HG03103 (cell line): ENCODE data around the gene MALRD1.

Source experiments
- ATAC-seq: cut with Tn5 transposase; IDR thresholded peaks from one replicate; pipeline ENCODE4 v1.9.1; 2021; ENCODE audit warnings: low read depth; ENCODE audit not compliant: unreplicated experiment

MALRD1 gene

DNA sequence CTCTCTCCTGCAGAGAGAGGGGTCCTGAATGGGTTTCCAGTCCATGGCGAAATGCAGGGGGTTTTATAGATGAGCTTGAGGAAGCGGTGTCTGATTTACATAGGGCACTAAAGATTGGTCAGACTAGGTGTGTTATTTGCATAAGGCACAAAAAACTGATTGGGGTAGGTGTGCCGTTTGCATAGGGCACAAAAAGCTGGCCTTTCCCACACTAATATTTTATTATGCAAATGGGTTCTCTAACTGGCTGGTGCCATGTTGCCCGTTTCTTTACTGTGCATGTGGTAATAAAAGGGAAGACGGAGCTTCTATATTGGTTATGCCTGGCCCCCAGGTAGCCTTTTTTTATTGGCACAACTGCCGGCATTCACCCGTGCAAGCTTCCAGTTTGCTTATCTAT lies 50.2 kb downstream of the MALRD1 start:
- no peak for ATAC-seq

DNA sequence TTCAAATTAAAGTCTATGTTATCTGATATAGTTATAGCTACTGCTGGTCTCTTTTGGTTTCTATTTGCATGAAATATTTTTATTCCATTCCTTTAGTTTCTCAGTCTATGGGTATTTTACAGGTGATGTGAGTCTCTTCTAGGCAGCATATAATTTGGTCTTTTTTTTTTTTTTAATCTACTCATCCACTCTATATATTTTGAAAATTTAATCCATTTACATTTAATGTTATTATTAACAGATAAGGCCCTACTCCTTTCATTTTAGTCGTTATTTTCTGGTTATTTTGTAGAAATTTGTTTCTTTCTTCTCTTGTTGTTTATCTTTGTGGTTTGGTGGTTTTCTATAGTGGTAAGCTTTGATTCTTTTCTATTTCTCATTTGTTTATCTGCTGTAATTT lies 58.8 kb downstream of the MALRD1 start:
- no peak for ATAC-seq

DNA sequence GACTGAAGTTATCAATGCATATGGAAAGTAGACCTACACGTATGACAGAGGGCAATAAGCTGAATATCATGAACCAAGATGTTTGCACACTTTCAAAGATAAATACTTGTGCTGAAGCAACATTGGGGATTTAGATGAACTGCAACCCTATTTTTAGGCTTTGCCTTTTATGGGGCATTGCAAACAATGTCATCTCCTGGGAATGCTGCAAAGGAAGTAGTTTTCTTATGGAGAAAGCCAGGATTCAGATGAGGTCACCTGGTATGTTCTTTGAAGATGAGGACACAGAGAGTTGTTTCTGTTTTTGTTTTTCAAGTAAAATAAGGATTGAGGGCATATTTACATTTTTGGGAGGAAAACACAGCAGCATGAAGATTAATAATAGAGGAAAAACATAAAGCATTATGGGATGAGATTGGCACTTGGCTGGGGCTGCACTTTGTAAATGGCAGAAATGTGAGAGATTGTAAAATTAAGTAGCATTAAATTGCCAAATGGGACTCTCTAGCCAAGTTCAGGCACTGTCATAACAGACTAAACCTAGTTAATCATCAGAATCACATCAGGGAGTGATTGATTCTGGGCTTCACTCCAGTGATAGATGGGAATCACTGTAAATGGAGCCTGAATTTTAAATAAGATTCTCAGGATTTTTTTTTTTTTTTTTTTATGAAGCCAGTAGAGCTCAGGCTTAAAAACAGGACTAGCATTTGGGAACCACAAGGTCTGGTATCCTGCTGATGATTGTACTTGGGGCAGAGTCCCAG lies 63.1 kb downstream of the MALRD1 start:
- ATAC-seq: no peak

DNA sequence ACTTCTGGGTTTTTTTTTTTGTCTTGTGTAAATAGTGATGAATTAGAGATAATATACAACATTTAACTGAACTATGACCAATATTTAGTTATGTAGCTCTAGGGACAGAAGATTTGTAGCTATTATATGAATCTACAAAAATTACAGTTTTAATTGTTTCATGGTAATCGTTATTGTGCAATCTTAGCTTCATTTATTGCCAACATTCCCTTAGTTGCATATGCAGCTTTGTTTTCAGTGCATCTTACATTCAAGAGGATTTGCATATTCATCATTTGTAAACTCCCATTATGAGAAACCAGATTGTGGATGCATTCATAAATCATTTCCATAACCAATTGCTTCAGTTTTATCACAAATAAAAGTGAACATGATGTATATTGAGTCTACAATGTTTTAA lies 68.8 kb downstream of the MALRD1 start:
- ATAC-seq: no peak

DNA sequence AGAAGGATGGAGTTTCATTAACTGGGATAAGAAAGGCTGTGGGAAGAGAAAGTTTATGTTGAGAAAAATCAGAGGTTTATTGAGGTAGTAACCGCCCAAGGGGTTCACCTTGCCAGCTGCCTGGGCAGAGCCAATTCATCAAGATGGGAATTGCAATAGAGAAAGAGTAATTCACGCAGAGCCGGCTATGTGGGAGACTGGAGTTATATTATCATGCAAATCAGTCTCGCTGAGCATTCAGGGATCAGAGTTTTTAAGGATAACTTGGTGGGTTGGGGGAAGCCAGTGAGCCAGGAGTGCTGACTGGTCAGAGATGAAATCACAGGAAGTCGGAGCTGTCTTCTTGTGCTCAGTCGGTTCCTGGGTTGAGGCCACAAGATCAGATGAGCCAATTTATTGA lies 70.6 kb downstream of the MALRD1 start:
- no peak for ATAC-seq

DNA sequence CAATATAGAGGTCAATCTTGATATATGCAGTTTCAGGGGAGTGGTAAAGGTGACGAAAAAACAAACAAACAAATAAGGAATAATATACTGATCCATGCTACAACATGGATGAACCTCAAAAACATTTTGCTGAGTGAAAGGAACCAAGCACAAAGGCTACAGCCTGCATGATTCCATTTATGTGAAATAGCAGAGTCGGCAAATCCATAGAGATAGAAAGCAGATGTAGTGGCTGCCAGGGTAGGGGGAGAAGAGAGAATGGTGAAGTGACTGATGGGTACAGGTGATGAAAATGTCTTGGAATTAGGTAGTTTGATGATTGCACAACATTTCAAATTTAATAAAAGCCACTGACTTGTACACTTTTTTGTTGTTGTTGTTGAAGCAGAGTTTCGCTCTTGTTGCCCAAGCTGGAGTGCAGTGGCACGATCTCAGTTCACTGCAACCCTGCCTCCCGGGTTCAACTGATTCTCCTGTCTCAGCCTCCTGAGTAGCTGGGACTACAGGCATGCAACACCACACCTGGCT lies 71.8 kb downstream of the MALRD1 start:
- ATAC-seq: no peak

DNA sequence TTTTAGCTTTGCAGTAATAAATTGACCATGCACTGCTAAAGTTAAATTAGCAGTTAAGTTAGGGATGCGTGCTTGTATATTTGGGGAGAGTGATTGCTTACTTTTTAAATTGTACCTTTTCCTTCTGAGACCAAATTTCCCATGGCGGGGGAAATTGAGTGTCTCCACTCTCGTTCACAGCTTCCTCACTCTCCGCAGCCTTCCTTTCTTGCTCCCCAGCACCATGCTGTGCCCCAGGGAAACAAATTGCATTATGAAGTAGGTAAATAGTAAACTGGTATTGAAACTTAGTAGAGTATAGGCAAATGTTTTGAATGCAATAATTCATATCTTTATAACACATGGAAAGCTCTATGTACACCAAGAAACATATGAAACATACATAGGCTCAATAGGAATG lies 85.4 kb downstream of the MALRD1 start:
- no peak for ATAC-seq

DNA sequence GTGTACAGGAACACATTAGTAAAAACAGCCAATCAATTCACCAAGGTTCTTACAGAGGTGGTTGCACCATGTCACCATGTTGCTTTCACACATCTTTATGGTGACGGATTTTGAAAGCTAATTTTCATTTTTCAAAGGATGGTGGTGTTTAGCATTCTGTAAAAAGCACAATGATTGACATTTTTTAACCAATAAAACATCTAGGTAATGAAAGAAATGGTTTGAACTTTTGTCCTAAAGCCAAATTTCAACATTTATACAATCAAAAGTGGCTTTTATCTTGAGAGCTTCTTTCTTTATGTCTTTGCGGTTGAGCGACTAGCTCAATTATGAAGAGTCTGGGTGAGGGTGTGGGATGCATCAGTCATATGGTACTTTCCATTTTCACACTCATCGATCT lies 94.4 kb downstream of the MALRD1 start:
- no peak for ATAC-seq

DNA sequence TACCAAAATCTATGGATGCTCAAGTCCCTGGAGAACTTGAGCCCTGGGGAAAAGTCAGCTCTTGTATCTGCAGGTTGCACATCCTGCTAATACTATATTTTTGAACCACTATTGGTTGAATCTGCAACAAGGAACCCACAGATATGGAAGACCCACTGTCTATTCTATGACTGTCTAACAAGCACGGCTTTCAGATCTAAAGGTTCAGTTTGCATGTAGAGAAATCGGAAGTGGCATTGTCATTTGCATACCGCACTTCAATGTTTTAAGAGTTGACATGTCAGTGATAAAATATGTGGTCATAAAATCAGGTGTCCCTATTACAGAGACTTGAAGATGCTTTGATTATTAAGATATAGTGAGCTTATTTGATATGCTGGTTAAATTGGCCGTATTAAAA lies 95.6 kb downstream of the MALRD1 start:
- no peak for ATAC-seq

DNA sequence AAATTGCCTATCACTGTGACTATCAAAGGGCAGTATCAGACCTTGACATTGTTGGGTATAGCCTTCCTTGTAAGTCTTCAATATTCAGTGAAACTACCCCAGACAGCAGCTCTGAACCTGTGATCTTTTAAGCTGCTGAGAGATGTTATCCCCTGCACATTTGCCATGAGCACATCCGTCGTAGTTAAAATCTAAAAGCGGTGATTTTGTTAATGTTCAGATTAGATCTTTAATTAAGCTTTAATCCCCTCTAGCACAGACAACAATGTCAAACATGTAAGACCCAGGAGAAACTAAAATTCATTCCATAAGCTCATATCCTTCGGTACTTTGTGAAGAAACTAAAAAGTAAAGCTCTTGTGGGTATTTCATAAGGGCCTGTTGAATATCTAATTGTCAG lies 105.8 kb downstream of the MALRD1 start:
- ATAC-seq: no peak

DNA sequence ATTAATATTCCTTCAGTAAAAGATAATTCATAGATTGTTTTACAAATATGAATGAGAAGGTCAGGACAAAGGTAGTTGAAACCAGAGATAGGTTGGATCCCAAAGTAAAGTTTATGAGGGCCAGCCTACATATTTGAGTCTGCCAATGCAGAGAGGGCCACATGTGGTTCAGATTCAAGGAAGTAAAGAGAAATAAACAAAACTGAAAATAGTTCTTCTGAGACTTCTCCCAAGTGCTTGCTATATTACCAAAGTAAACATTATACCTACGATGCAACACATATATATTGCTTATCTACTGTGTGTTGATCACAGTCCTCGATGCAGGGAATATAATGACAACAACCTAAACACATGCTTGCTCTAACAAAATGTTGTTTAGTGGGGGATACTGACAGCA lies 109.8 kb downstream of the MALRD1 start:
- no peak for ATAC-seq

DNA sequence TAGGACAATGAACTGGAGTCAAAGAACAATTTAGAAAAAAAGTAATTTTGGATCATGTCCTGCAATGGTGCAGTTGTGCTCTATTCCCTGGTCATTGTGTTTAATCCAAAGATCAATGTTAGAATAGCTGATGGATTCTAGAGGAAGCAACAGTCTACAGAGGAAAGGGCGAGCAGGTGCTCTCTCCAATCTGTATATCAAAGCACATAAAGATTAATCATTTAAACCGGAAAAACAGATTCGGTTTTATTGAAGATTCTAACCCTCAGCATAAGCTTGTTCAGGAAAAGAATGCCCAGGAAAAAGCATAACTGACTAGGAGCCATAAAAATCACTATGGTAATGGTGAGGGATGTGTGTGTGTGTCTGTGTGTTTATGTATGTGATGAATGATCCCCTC lies 110.3 kb downstream of the MALRD1 start:
- ATAC-seq: no peak

DNA sequence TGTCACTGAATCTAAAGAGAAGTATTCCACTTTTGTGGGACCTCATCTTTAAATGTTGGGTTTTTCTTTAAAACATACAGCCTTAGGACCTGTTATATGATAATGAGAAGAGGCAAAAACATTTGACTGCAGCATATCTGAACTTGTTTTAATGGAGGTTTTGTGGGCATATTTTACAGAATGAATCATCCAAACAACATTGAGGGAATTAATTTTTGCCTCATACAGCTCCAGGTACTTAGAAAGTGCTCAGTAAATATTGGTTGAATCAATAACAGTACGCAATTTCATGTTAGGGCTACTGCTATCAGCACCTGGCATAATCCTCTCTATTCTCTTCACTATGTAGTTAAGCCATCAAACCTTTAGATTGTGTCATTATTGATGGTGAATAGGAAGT lies 115.9 kb downstream of the MALRD1 start:
- no peak for ATAC-seq

DNA sequence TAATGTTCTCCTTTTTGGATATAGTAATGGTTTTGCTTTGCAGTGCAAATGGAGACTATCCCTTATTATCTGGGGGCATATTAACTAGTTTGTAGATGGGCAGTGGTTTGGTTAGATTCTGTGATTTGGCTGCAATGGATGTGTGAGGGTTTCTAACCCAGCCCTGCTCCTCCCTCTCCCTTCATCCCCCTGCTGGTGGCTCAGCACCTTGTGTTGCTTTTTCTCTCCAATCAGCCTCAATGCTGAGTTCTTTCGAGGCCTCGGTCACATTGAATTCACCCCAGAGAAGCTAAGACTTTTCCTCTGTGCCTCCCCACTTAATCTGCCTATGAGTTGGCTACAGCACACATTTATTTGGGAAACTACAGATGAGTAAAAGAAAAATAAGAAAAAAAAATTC lies 120.0 kb downstream of the MALRD1 start:
- ATAC-seq: no peak

DNA sequence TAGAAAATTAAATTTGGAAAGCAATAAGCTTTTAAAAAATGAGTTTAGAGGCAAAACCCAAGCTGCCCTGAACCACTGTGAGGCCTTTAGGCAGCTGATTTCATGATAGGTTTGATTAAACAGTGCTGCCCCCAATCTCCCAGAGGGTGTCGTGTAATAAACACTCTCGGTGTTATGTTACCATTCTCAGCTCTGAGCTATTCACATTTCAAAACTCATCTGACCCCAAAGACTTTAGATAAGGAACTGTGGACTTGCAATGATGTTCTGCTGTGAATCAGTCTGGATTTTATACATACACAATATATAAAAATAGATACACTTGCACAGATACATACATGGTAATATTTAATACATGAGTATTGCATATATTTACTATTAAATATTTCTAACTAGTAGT lies 120.4 kb downstream of the MALRD1 start:
- ATAC-seq: no peak

DNA sequence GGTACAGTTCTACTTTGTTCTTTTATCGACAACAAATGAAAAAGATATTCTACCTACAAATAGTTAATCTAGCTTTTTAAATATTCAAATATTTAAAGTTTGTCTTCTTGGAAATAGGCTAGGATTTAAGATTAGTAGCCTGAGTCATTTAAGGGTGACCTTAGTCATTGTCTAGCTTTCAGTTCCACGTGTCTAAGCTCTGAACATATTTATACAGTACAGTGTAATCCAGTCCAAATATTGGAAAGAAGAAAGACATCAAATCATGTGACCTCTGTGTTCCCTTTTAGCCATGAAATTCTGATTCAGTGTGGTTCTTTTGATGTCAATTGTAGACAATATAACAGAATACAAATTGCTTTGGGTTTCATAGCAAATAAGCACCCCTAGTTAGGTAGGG lies 121.1 kb downstream of the MALRD1 start:
- ATAC-seq: no peak

DNA sequence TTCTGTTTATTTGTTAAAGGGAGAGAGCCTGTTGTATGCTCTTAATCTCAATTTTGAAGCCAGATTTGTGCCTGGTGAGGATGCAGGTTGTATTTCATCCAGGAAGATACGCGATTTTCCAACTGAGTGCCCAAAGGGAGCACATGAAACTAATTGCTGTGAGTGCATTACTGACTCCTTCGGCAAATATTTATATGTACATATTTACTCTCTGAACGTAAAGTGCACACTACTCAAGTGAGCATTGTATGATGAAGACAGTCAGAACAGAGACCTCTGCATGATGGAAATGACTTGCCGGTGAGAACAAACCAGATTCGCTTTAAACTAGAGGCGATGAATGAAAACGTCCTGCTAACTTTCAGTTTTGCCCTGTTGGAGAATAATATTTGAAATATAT lies 130.1 kb downstream of the MALRD1 start:
- no peak for ATAC-seq

DNA sequence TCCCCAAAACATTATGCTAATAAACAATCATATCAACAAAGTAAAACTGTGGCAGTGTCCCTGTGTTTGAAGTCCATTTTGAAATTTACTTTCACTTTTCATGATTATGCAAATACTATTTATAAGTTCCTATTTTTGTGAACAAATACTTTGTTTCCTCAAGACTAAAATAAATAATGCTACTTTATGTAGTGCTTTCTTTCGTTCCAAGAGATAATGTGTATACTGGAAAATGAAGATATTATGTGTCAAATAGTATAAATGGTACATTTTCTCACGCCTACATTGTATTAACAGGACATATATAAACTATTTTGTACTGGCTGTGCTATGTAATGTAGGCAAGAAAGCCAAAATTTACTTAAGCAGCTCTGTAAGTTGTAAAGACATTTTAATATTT lies 136.3 kb downstream of the MALRD1 start:
- no peak for ATAC-seq

DNA sequence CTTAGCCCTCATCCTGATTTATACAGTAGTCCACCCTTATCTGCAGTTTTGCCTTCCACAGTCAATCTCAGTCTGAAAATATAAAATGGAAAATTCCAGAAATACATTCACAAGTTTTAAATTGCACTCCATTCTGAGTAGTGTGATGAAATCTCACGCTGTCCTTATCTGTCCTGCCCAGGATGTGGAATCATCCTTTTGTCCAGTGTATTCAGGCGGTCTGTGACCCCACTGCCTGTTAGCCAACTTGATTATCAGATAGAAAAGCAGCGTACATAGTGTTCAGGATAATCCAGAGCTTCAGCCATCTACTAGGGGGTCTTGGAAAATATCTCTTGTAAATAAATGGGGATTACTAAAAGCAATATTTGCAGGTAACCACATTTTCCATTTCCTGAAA lies 146.3 kb downstream of the MALRD1 start:
- no peak for ATAC-seq

DNA sequence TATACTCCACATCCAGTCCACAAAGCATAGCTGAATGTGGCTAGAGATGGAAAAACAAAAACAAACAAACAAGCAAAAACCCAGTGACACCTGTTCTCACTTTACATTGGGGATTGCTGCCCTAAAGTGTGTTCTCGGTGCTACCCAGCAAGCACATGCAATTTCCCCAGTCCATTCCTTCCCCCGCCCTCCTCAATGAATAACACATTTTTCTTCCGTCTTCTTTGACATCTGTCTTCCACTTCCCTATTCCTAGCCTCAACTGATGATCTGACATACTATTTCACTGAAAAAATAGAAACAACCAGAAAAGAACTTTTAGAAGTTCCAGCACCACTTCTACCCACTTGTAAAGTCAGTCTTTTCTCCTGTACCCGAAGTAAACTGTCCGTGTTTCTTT lies 147.1 kb downstream of the MALRD1 start:
- ATAC-seq: no peak

DNA sequence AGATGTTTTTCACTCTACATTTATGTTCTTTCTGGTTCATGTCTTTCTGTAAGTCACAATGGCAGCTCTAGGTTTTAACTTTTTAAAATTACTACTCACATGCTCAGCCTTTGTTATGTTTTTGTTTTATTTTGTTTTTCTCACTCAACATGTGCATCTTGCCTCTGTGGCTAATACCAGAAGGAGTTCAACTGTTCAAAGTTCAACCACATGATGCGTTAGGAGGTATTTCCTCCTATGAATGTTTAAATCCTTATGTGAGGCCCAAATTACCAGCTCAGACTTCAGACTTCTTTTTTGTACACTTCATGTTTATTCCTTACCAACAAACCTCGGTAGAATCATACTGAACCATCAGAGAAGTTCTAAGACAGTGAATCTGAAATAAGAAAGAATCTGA lies 151.6 kb downstream of the MALRD1 start:
- ATAC-seq: no peak

DNA sequence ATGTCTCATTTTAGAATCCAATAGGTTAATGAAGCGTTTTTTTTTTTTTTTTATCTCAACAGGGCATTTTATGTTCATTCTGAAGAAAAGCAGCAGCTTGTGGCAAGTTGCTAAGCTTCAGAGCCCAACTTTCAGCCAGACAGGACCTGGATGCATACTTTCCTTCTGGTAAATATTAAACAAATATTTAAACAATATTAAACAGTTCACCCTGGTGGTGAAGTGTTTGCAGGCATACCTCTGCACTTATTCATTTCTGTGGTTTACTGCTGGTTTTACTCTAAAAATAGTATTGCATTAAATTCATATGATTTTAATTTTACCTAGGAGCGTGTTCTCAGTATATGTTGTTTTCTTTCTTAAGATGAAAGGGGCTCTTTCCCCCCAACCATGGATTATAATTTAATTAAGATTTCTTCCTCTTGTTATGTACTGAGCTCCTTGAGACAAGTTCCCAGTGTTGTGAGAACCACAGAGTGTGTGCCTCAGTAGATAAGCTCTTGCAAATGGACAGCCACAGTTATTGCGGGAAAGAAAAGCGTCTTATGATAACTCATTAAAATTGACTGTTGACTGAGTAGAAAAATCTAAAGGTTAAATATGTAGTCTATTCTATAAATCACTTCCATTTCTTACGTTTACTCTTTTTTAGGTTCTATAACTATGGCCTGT lies 155.8 kb downstream of the MALRD1 start:
- ATAC-seq: no peak
